GM10847 (cell line): Measurements from ENCODE around the gene GSTT2.

Source experiments
- POLR2A ChIP-seq: IDR thresholded peaks from 2 replicates; pipeline ENCODE4 v1.6.1; 2011; ENCODE audit not compliant: insufficient read length; ENCODE audit errors: extremely low read depth

Gene GSTT2

GRCh38 chr22:24027389-24027975 is 47.5 kb downstream of the GSTT2 start:
- no peak for TF ChIP-seq POLR2A

GRCh38 chr22:24027991-24028390 is 48.1 kb downstream of the GSTT2 start:
- no peak for TF ChIP-seq POLR2A

DNA sequence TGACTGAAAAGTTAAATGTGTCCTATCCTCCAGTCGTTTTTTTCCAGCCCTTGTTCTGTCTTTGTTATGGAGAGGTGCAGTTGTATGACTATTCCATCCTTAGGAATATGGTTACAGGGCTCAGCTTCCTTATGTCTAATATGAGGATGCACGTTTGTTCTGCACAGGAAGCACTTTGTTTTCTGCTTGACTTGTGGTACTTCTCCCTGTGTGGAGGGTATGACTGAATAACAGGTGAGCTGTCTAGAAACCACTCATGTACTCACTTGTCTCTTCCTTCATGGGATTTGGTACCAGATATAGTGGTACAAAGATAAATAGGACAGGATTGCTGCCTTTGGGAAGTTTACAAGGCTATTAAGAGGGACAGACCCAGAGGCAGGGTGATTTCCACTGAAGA is 48.6 kb downstream of the GSTT2 start:
- no peak for TF ChIP-seq POLR2A

DNA sequence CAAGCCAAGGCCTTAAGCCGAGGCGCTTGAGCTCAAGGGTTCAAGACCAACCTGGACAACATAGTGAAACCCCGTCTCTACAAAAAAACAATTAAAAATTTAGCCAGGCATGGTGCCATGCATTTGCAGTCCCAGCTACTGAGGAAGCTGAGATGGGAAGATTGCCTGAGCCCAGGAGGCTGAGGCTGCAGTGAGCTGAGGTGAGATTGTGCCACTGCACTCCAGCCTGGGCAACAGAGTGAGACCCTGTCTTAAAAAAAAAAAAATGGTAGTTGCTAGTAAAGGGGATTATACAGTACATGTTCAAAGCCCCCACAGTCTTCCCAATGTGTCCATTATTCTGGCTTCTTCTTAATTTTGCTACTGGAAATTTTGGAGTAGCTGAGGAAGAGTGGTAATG is 49.4 kb downstream of the GSTT2 start:
- no peak for TF ChIP-seq POLR2A

- no peak for TF ChIP-seq POLR2A
These were observed 50.3 kb downstream of the GSTT2 start for GRCh38 chr22:24030186-24030702.
